ENCODE data around the gene GIMD1. TPM values are rescaled to one million over a fixed set of nuclear protein-coding genes. Genes with fewer than 3 reads are reported as not detected.
A peak's percentile ranks its signal among the peaks of the same experiment; 100 is the strongest.

Gene GIMD1
- total RNA-seq, 1 experiment from 2014 or later: not detected

GRCh38 chr4:106312997-106313522, 55.5 kb downstream of the GIMD1 start:
- DNase-seq: peak in 1 of 2 experiments; percentile 3
- Histone ChIP-seq H3K4me3 (no peak overlapping the region), H3K27ac (peak overlapping the region; percentile 67), H3K36me3 (no peaks in the 10 kb centered on the region), H3K4me1 (peaks cover 16% of the 10 kb centered on the region), H3K9me3 (replicated peaks) (no peaks in the 10 kb centered on the region), H3K27me3 (no peaks in the 10 kb centered on the region)

DNA sequence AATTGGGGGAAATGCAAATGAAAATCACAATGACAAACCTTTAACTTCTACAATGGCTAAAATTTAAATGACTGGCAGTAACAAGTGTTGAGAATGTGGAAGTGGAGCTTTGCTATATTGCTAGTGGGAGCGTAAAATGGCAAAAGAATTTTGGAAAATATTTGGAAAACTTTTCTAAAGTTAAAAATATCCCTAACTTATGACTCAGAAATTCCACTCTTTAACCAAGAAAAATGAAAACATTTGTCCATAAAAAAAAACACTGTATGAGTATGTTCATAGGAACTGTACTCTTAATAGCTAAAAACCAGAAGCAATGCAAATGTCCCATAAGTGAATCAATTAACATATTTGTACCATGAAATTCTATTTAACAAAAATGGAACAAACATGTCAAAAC, 56.2 kb downstream of the GIMD1 start:
- DNase-seq: peak in 1 of 2 experiments; percentile 29
- Histone ChIP-seq H3K36me3 (no peaks in the 10 kb centered on the region), H3K4me1 (peaks cover 16% of the 10 kb centered on the region), H3K4me3 (no peak overlapping the region), H3K9me3 (replicated peaks) (no peaks in the 10 kb centered on the region), H3K27ac (peak overlapping the region; percentile 67), H3K27me3 (no peaks in the 10 kb centered on the region)

Other genes with a start within 250 kb of the GIMD1 start
- 20.3 and 26.5 TPM in 2 replicates for gene TBCK, start 52.6 kb downstream of the GIMD1 start, total RNA-seq (2014; rRNA removed; shearing (Covaris generic))
- gene AIMP1, start 52.2 kb downstream of the GIMD1 start, total RNA-seq (2014; rRNA removed; shearing (Covaris generic)): 32.6 and 35.4 TPM in 2 replicates